Stimulated activated CD4-positive, alpha-beta T cell treated with anti-CD3 and anti-CD28 coated beads, Interleukin-4, amount 100 ng/mL, for 48 hours (primary cell): ENCODE data around the gene SAA2.

Experiments used
- DNase-seq, 2 donors: peaks; one replicate each; pipeline ENCODE4 v3.0.0-alpha.2; 2020; ENCODE audit warnings: low read depth in 2 of 2

SAA2 gene

DNA sequence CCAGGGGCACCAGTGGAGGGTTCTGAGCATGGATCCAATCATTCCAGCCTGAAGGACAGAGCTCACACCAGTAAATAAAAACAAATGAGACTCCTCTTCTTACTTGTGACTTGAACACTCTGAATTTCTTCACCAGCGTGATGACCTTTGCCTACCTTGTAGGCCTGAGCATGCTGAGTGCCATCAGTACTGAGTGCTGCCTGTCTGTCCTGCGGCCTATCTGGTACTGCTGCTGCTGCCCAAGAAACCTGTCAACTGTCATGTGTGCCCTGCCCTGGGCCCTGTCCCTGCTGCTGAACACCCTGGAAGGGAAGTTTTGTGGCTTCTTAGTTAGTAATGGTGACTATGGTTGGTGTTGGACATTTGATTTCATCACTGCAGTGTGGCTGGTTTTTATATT is 51.9 kb downstream of the SAA2 start:
- DNase-seq = no peak
